HG02943 (cell line): ENCODE results near the gene AKAP17A.
"Not testable (repeated sequence)": the region's sequence is repeated elsewhere in the genome, so short reads cannot be mapped to it uniquely, and the experiment has no call there.

Experiments
- ATAC-seq: cut with Tn5 transposase; IDR thresholded peaks from one replicate; pipeline ENCODE4 v1.9.1; 2021; ENCODE audit warnings: mild to moderate bottlenecking, low read depth, moderate library complexity; ENCODE audit not compliant: unreplicated experiment

The AKAP17A gene

DNA sequence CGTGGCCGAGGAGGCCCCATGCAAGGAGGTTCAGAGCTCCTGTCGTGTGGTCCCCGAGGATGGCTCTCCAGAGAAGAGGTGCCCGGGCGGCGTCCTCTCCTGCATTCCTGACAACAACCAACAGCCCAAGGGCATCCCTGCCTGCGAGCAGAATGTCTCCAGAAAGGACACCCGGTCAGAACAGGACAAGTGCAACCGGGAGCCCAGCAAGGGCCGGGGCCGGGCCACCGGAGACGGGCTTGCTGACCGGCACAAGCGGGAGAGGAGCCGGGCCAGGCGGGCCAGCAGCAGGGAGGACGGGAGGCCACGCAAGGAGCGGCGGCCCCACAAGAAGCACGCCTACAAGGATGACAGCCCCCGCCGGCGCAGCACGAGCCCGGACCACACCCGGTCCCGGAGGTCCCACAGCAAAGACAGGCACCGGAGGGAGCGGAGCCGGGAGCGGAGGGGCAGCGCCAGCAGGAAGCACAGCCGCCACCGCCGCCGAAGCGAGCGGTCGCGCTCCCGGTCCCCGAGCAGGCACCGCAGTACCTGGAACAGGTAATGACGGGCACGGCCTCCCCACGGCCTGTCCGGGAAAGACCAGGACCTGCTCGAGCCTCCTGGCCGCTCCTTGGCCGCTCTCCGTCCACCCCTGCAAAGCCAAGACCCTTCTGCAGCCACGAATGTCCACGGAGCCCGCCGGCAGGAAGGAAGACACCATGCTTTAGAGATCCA lies 9.8 kb downstream of the AKAP17A start:
- no peak for ATAC-seq

DNA sequence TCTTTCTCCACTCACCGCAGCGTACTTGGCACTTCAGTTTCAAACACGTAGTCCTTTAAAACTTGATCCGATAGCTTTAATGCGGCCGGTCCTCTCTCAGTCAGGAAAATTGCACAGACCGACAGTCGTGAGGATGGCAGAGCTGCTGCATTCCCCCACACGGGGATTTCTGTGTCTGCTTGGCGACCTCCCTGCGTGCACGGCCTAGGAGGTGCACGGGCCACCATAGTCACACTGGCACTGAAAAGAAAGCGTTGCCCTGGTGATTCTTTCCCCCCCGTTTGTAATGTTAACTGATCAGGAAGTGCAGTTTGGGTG lies 10.3 kb downstream of the AKAP17A start:
- no peak for ATAC-seq

DNA sequence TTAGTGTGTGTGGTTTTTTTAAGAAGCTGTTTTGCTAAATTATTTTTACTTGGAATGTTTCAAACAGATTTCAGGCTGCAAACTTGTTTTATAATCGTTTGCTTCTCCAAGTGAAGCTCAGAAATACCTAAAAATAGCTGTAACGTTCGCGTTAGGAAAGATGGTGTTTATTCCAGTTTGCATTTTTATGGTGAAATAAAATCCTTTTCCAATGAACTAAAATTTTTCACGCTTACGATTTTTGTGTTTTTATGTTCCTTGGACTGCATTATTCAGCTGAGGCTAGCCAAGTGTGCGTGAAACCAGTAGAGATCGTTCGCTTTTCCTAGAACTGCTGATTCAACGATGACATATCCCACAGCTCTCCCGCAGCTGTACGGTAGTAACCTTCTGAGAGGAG lies 10.9 kb downstream of the AKAP17A start:
- ATAC-seq: no peak

DNA sequence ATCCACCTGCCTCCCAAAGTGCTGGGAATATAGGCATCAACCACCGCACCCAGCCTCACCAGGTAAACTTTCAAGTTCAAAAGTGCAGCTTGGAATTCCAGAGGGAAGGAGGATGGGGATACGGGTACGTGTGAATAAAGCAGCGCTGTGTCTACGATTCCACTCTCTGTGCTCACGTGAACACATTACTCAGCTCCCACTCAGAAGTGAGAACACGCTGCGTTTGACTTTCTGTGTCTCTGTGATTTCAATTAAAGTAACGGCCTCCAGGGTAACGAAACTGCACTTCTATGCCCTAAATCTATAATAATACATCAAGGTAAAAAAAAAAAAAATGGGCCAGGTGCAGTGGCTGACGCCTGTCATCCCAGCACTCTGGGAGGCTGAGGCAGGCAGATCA lies 15.1 kb downstream of the AKAP17A start:
- no peak for ATAC-seq

DNA sequence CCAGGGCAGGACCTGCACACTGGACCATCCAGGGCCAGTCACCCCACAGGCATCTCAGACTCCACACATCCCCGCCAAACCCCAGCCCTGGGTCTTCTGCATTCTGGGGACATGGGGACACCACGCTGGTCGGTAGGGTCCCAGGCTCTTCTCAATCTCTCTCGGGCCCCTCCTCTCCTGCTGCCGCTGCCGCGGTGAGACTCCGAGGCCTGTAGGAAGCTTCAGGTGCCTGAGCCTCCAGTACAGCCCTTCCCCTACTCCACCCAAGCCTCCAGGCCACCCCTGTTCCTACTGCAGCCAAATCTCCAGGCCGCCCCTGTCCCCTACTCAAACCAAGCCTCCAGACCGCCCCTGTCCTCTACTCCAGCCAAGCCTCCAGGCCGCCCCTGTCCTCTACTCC lies 17.9 kb downstream of the AKAP17A start:
- no peak for ATAC-seq

DNA sequence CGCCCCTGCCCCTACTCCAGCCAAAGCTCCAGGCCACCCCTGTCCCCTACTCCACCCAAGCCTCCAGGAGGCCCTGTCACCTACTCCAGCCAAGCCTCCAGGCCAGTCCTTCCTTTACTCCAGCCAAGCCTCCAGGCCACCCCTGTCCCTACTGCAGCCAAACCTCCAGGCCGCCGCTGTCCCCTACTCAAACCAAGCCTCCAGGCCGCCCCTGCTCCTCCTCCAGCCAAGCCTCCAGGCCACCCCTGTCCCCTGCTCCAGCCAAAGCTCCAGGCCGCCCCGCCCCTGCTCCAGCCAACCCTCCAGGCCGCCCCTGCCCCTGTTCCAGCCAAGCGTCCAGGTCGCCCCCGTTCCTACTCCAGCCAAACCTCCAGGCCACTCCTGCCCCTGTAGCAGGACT lies 18.4 kb downstream of the AKAP17A start:
- ATAC-seq: no peak

DNA sequence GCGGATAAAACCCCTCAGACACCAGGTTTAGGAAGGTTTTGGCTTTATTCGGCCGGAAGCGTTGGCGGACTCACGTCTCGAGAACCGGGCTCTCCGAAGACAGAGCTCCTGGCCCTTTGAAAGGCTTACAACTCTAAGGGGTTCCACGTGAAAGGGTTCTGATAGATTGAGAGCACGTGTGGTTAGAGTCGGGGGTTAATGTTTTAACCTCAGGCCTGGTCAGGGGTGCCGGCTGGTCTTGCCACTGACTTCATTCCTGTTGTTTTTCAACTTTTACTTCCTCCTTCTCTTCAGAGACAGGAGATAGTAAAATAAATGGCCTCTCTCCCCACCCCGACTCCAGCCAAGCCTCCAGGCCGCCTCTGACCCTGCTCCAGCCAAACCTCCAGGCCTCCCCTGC lies 18.8 kb downstream of the AKAP17A start:
- ATAC-seq: peak; percentile 79

DNA sequence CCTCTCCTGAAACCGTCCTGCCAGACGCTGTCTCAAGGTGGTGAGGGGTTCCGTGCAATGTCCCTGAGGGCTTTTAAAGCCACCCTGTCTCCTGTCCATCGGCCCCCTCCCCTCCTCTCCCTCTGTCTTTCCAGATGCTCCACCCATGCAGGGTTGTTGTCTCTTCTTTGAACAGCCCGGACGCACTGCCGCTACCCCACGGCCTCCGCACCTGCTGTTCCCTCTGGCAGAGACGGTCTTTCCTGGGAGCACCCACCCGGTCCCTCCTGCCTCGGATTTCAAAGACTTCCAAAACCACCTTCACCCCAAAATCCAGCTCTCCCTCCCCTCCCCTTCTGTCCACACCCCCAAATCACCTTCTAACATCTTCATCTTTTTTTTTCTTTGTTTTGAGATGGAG lies 19.3 kb downstream of the AKAP17A start:
- ATAC-seq: no peak

DNA sequence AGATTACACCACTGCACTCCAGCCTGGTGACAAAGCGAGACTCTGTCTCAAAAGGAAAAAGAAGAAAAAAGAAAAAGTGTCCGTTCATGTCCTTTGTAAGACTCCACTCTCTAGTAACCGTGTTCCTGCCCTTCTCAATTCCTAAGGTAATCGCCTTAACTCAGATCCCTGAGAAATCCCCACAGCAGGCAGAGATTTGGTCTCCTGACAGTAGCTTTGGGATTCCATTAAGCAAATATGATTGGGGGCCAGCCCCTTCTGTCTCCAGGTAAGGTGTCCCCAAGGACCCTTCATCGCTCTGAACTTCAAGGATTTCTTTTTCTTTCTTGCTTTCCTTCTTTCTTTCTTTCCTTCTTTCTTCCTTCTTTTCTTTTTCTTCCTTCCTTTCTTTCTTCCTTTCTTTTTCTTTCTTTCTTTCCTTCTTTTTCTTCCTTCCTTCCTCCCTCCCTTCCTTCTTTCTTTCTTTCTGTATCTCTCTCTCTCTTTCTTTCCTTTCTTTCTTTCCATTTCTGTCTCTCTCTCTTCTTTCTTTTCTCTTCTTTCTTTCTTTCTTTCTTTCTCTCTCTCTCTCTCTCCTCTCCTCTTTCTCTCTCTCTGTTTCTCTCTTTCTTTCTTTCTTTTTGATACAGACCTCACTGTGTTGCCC lies 21.4 kb downstream of the AKAP17A start:
- no peak for ATAC-seq

DNA sequence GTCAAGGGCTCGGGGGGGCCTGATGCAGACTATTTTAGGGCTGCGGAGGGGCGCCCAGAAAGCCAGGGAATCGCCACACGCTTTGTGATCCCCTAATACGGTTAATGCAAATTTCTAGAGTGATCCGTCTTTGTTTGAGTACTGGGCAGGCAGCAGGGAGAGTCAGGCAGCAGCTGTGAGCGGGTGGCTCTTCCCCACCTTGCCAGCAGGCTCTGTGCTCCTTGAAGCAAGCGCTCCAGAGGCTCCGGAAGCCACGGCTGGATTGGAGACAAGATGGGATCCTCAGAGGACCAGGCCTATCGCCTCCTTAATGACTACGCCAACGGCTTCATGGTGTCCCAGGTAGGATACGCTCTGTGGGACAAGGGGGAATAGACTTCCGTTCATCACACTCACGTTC lies 23.5 kb downstream of the AKAP17A start, which contains the start of gene ASMT:
Gene ASMT, plus strand, starts transcription at position 133 of the 400 bp plus-strand sequence. Its CDS starts 141 bp downstream, at position 274.
- no peak for ATAC-seq

DNA sequence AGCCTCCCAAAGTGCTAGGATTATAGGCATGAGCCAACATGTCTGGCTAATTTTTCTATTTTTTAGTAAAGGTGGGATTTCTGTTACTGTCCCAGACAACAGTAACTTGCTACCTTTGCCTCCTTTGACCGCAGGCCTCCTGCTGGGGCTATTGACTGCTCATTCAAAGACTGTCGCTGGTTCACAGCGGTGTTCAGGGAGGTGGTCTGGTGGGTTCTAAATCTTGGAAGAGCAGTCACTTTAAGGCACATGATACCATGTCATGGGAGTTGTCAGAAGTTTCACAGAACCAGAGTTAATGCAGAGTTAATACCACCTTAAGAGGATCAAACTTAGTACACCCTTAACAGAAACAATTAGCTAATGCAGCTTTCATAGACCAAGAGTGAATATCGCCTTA lies 27.3 kb downstream of the AKAP17A start:
- ATAC-seq: no peak

DNA sequence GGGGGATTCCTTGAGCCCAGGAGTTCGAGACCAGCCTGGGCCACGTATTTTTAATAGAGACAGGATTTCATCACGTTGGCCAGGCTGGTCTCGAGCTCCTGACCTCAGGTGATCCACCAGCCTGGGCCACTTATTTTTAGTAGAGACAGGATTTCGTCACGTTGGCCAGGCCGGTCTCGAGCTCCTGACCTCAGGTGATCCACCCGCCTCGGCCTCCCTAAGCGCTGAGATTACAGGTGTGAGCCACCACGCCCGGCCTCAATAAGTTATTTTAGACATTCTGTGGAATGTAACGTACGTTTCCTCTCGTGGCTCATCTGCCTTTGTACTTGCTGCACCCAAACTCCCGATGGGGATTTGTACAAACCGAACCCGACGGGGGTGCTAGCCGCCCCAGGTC lies 32.3 kb downstream of the AKAP17A start:
- ATAC-seq: no peak

DNA sequence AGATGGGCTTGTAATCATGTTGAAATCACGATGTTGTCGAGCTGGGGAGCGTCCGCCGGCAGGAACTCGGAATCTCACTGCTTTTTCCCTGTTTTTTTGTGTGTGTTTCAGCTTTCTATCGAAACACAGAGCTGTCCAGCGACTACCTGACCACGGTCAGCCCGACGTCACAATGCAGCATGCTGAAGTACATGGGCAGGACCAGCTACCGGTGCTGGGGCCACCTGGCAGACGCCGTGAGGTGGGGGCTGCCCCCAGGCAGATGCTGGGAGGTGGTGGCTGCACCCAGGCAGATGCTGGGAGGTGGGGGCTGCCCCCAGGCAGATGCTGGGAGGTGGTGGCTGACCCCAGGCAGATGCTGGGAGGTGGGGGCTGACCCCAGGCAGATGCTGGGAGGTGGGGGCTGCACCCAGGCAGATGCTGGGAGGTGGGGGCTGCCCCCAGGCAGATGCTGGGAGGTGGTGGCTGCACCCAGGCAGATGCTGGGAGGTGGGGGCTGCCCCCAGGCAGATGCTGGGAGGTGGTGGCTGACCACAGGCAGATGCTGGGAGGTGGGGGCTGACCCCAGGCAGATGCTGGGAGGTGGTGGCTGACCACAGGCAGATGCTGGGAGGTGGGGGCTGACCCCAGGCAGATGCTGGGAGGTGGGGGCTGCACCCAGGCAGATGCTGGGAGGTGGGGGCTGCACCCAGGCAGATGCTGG lies 32.9 kb downstream of the AKAP17A start:
- ATAC-seq: not testable (repeated sequence)

DNA sequence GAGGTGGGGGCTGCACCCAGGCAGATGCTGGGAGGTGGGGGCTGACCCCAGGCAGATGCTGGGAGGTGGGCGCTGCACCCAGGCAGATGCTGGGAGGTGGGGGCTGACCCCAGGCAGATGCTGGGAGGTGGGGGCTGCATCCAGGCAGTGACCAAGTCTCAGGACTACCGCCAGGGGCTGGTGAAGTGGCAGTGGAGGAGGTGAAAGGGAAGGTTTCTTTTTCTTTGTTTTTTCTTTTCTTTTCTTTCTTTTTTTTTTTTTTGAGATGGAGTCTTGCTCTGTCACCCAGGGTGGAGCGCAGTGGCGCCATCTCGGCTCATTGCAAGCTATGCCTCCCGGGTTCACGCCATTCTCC lies 33.4 kb downstream of the AKAP17A start:
- not testable (repeated sequence) for ATAC-seq

DNA sequence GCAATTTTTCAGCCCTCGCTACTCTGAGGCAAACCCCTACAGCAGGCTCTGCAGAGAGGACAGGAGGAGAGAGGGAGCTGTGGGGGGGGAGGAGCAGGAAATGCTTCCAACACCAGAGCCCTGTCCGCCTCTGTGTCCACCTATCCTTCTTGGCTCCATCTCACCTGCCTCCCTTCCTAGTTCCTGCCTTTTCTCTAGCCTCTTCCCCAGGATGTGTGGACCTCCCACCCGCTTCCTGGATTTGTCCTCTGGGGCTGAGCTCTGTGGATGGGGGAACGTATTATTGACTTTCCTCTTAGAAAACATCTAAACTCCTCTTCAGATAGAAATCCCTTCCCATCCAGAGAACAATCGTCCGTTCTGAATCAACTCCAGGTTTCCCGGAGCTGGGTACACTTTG lies 37.8 kb downstream of the AKAP17A start:
- no peak for ATAC-seq

DNA sequence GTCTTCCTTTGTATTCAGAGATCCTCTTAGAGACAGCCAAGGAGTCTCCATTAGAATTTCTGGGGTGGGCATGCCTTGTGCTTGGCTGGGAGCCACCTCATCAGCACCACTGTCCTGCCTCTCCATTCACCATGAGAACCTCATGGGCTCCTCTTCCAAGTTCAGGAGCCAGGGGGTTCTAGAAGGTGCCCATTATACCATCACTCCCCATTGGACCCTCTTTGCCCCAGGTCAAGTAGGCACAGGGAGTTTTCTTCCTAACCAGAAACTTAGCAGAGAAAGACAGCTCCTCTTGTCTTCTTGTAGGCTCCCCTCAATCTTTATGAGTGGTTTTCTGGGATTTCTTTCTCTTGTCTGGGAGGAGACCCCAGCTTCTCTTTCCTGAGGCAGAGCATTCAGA lies 54.6 kb downstream of the AKAP17A start:
- ATAC-seq: no peak

DNA sequence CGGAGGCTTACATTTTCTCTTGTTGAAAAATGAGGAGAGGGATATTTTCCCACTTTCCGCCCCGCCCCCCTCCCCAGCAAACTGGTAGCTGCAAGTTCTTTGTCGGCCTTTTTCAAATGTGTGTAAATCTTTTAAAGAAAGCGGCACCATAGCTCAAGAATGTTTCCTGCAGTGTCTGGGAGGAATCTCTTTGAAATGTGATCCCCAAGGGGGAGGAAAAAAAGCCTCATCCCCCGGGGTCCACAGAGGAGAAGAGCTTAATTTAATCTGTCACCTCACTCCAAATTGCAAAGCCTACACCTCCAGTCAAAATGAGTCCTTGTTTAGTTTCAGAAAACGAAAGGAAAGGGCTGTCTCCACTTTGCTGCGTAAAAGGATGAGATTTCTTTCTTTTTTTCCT lies 58.2 kb downstream of the AKAP17A start:
- ATAC-seq: no peak
